K562 (cell line): ENCODE results near the gene COQ2. TPM values are rescaled to one million over a fixed set of nuclear protein-coding genes. Genes with fewer than 3 reads are reported as not detected.

Experiments
- CBX2 ChIP-seq: fragments of 200-600 bp; sonication (generic); IDR thresholded peaks from one replicate; pipeline ENCODE4 v1.6.1; 2012; ENCODE audit warnings: mild to moderate bottlenecking, low read length, inconsistent platforms; ENCODE audit not compliant: insufficient read depth, poor library complexity, severe bottlenecking
- DIDO1 ChIP-seq: fragments of 450-650 bp; IDR thresholded peaks from 2 replicates; pipeline ENCODE4 v1.6.1; 2016; ENCODE audit warnings: low read depth, missing biosample characterization, missing genetic modification characterization
- GATAD2A ChIP-seq: fragments of 450-650 bp; IDR thresholded peaks from 2 replicates; pipeline ENCODE4 v1.6.1; 2017
- JUN ChIP-seq, 2 experiments: sonication (generic) in 1 of 2; formaldehyde crosslinking in 1 of 2; IDR thresholded peaks; 2 replicates each; pipeline versions ENCODE4 v1.6.1 to v1.8.0; 2012 to 2022; ENCODE audit warnings: borderline replicate concordance in 2 of 2, mild to moderate bottlenecking in 2 of 2, improper control_type of control experiment in 1 of 2, low read depth in 1 of 2, low read length in 1 of 2, missing genetic modification reagents in 1 of 2
- KAT2B ChIP-seq: IDR thresholded peaks from one replicate; pipeline ENCODE4 v1.6.1; 2012; ENCODE audit warnings: low read depth, mild to moderate bottlenecking, control low read depth, inconsistent platforms, low read length, moderate library complexity
- KLF6 ChIP-seq: fragments of 250-450 bp; sonication (Bioruptor Pico); IDR thresholded peaks from 2 replicates; pipeline ENCODE4 v1.4.0; 2020; ENCODE audit warnings: mild to moderate bottlenecking, moderate library complexity, borderline replicate concordance
- MAZ ChIP-seq, 2 experiments: fragments of 450-650 bp in 1 of 2; sonication (generic) in 1 of 2; formaldehyde crosslinking; IDR thresholded peaks in 1 of 2; conservative IDR thresholded peaks in 1 of 2; 2 replicates each; pipeline versions ENCODE4 v1.4.0 to v1.5.0; 2020; ENCODE audit warnings: mild to moderate bottlenecking in 1 of 2, missing genetic modification reagents in 1 of 2
- MBD2 ChIP-seq: sonication (generic); IDR thresholded peaks from 2 replicates; pipeline ENCODE4 v1.6.1; 2016; ENCODE audit warnings: low read depth, borderline replicate concordance
- MED1 ChIP-seq: sonication (generic); formaldehyde crosslinking; IDR thresholded peaks from 2 replicates; pipeline ENCODE4 v1.8.1; 2023; ENCODE audit warnings: missing genetic modification reagents, borderline replicate concordance
- MEIS2 ChIP-seq: fragments of 450-650 bp; IDR thresholded peaks from 2 replicates; pipeline ENCODE4 v1.6.1; 2014; ENCODE audit warnings: mild to moderate bottlenecking; ENCODE audit not compliant: partially characterized antibody
- NCOA6 ChIP-seq: fragments of 450-650 bp; IDR thresholded peaks from 2 replicates; pipeline ENCODE4 v1.6.1; 2017; ENCODE audit warnings: mild to moderate bottlenecking
- NELFE ChIP-seq: IDR thresholded peaks from 2 replicates; pipeline ENCODE4 v1.6.1; 2011; ENCODE audit warnings: mild to moderate bottlenecking; ENCODE audit not compliant: insufficient read depth, insufficient read length
- NFYB ChIP-seq: IDR thresholded peaks from 2 replicates; pipeline ENCODE4 v1.6.1; 2011; ENCODE audit warnings: mild to moderate bottlenecking, moderate library complexity; ENCODE audit not compliant: insufficient read length; ENCODE audit errors: extremely low read depth
- NR4A1 ChIP-seq, 2 experiments: fragments of 250-450 bp in 1 of 2; fragments of 450-650 bp in 1 of 2; sonication (Bioruptor Pico) in 1 of 2; IDR thresholded peaks; 2 replicates each; pipeline versions ENCODE4 v1.4.0 to v1.6.1; 2016 to 2020; ENCODE audit warnings: mild to moderate bottlenecking in 2 of 2, missing compliant biosample characterization in 1 of 2, missing genetic modification characterization in 1 of 2, moderate library complexity in 1 of 2
- SMAD1 ChIP-seq: fragments of 150-350 bp; IDR thresholded peaks from 2 replicates; pipeline ENCODE4 v1.6.1; 2014; ENCODE audit warnings: low read length, low read depth; ENCODE audit not compliant: partially characterized antibody
- ZBTB1 ChIP-seq: sonication (generic); formaldehyde crosslinking; IDR thresholded peaks from 2 replicates; pipeline ENCODE4 v1.8.1; 2023; ENCODE audit warnings: missing genetic modification reagents, low read depth, mild to moderate bottlenecking, borderline replicate concordance
- ZFP30 ChIP-seq: fragments of 250-450 bp; sonication (Bioruptor Pico); IDR thresholded peaks from 2 replicates; pipeline ENCODE4 v1.8.0; 2022; ENCODE audit warnings: moderate library complexity, mild to moderate bottlenecking, inconsistent platforms, borderline replicate concordance
- ZNF197 ChIP-seq: fragments of 200-800 bp; sonication (Bioruptor generic); IDR thresholded peaks from 2 replicates; pipeline ENCODE4 v1.6.1; 2016; ENCODE audit warnings: low read depth, missing genetic modification characterization, missing compliant biosample characterization
- ZNF23 ChIP-seq: fragments of 250-450 bp; sonication (Bioruptor Pico); IDR thresholded peaks from 2 replicates; pipeline ENCODE4 v1.4.0; 2020; ENCODE audit warnings: mild to moderate bottlenecking
- ZNF445 ChIP-seq: fragments of 250-450 bp; sonication (Bioruptor Pico); IDR thresholded peaks from 2 replicates; pipeline ENCODE4 v1.4.0; 2020; ENCODE audit warnings: low read depth, mild to moderate bottlenecking, moderate library complexity
- ZNF586 ChIP-seq: fragments of 450-650 bp; formaldehyde crosslinking; conservative IDR thresholded peaks from 2 replicates; pipeline ENCODE4 v1.4.0; 2020; ENCODE audit warnings: mild to moderate bottlenecking, moderate library complexity
- ZSCAN32 ChIP-seq: fragments of 450-650 bp; formaldehyde crosslinking; IDR thresholded peaks from 2 replicates; pipeline ENCODE4 v1.4.0; 2020; ENCODE audit warnings: mild to moderate bottlenecking, moderate library complexity
- polyA plus RNA-seq, 8 experiments: library from polyadenylated mRNA; depleted of rRNA in 4 of 8; stranded (reverse) in 5 of 8; unstranded in 3 of 8; fragments of >200 nt; fragmentation: Nextera tagmentation in 2 of 8; fragmentation: Illumina TruSeq in 1 of 8; extraction: Ambion mirVana in 2 of 8; extraction: Trizol in 1 of 8; gene quantifications; 2 replicates each; pipeline versions ENCODE4 v1.2.1 to v1.2.3, GENCODE V29; 2011 to 2014; ENCODE audit warnings: inconsistent platforms in 1 of 8, missing spikeins in 1 of 8
- total RNA-seq, 7 experiments: library from RNA; depleted of rRNA in 6 of 7; stranded (reverse); fragments of >200 nt in 6 of 7; fragmentation: Illumina TruSeq in 2 of 7; extraction: Trizol in 2 of 7; gene quantifications; 2 replicates each; pipeline versions ENCODE4 v1.2.1 to v1.2.3, GENCODE V29; 2011 to 2021; ENCODE audit warnings: low replicate concordance in 1 of 7
- TF ChIP-seq, protein P1 (sequence below): fragments of 450-650 bp; IDR thresholded peaks from 2 replicates; pipeline ENCODE4 v1.6.1; 2016; ENCODE audit warnings: low read depth, mild to moderate bottlenecking, moderate library complexity
- TF ChIP-seq, protein P2 (sequence below): fragments of 450-650 bp; conservative IDR thresholded peaks from 2 replicates; pipeline ENCODE4 v1.6.1; 2016; ENCODE audit warnings: missing genetic modification characterization, low read depth, mild to moderate bottlenecking, missing compliant biosample characterization, moderate library complexity
- TF ChIP-seq, protein P3 (sequence below): sonication (generic); formaldehyde crosslinking; IDR thresholded peaks from 2 replicates; pipeline ENCODE4 v1.8.1; 2022; ENCODE audit warnings: missing genetic modification reagents

The COQ2 gene
- total and polyA plus RNA-seq, 9 of the 15 experiments (the other 6 are each of a cell fraction or from before 2014, with no cell fraction given) = 1.9 to 13.5 (median 11.8) TPM

DNA sequence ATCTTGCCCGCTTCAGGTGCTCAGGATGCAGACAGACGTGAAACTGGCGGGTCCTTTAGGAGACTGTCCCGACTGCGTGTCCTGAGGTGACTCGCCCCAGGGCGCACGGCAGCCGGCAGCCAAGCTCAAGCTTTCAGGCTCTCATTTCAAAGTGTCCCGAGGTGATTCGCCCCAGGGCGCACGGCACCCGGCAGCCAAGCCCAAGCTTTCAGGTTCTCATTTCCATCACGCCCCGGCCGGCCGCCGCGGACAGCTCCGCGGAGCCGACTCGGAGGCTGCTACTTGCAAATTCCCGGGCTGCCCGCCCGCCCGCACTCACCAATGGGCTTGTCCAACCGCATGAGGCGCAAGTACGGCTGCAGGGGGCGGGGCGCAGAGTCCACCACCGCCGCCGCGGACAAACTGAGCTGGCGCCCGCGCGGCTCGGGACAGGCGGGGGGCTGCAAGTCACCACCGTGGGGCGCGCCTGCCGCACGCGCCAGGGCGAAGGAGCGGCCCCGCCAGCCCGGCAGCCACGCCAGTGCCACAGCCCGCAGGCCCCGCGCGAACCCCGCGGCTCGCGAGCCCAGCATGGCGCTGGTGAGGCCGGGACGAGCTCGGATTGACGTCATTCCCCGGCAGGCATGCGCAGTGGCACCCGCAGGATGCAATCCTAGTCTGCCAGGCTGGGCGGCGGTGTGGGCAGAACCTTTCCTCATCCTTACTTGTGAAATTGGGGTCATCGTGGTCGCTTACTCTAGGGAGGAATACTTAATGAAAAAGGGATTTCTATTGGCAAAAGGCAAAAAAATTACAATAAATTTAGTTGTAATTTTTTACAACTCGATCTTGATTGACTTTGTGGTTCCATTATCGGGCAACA is at the start of gene COQ2 (continued):
- TF ChIP-seq ZNF23 (CRISPR knock-in tag) = no peak
- TF ChIP-seq, protein P1, sequence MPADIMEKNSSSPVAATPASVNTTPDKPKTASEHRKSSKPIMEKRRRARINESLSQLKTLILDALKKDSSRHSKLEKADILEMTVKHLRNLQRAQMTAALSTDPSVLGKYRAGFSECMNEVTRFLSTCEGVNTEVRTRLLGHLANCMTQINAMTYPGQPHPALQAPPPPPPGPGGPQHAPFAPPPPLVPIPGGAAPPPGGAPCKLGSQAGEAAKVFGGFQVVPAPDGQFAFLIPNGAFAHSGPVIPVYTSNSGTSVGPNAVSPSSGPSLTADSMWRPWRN = no peak
- no peak for TF ChIP-seq GATAD2A
- TF ChIP-seq MBD2 = no peak; the same call in 1 of the 2 replicates
- no peak for TF ChIP-seq CBX2
- no peak for TF ChIP-seq NCOA6
- TF ChIP-seq ZNF586 (CRISPR knock-in tag) = no peak
- no peak for TF ChIP-seq ZNF197 (CRISPR knock-in tag)
- TF ChIP-seq KAT2B = no peak
- TF ChIP-seq ZBTB1 (CRISPR knock-in tag) = peak; percentile 83
- TF ChIP-seq JUN (IDR thresholded peaks at IDR 0.05; ENCODE audit: borderline replicate concordance, low read depth, low read length) = peak; percentile 73; the same call in 1 of the 2 replicates
- TF ChIP-seq JUN (CRISPR knock-in tag; IDR thresholded peaks at IDR 0.05; ENCODE audit: borderline replicate concordance) = peak; percentile 92
- TF ChIP-seq ZSCAN32 (CRISPR knock-in tag) = no peak
- TF ChIP-seq NR4A1 (CRISPR knock-in tag; IDR thresholded peaks at IDR 0.05) = no peak
- no peak for TF ChIP-seq NR4A1 (tag; IDR thresholded peaks at IDR 0.05)
- TF ChIP-seq NFYB = no peak
- TF ChIP-seq ZNF445 = no peak
- no peak for TF ChIP-seq KLF6 (CRISPR knock-in tag)
- TF ChIP-seq MED1 (CRISPR knock-in tag) = no peak
- TF ChIP-seq SMAD1 = peak; percentile 34
- TF ChIP-seq ZFP30 (CRISPR knock-in tag) = no peak
- TF ChIP-seq, protein P2, sequence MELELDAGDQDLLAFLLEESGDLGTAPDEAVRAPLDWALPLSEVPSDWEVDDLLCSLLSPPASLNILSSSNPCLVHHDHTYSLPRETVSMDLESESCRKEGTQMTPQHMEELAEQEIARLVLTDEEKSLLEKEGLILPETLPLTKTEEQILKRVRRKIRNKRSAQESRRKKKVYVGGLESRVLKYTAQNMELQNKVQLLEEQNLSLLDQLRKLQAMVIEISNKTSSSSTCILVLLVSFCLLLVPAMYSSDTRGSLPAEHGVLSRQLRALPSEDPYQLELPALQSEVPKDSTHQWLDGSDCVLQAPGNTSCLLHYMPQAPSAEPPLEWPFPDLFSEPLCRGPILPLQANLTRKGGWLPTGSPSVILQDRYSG (tag) = no peak
- peak; percentile 67 for TF ChIP-seq MEIS2
- TF ChIP-seq, protein P3, sequence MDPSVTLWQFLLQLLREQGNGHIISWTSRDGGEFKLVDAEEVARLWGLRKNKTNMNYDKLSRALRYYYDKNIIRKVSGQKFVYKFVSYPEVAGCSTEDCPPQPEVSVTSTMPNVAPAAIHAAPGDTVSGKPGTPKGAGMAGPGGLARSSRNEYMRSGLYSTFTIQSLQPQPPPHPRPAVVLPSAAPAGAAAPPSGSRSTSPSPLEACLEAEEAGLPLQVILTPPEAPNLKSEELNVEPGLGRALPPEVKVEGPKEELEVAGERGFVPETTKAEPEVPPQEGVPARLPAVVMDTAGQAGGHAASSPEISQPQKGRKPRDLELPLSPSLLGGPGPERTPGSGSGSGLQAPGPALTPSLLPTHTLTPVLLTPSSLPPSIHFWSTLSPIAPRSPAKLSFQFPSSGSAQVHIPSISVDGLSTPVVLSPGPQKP = no peak
- TF ChIP-seq DIDO1 = no peak
- TF ChIP-seq MAZ (CRISPR knock-in tag; conservative IDR thresholded peaks at IDR 0.05 in 1 of 2, IDR thresholded peaks at IDR 0.05 in 1 of 2) = peak; percentile 76 to 81
- no peak for TF ChIP-seq NELFE
